ENCODE results near the gene GRHL3.

- TF ChIP-seq POLR2A (IDR thresholded peaks at IDR 0.05) (no peak), CTCF (IDR thresholded peaks at IDR 0.05) (no peak), POLR2AphosphoS5 (IDR thresholded peaks at IDR 0.05) (no peak), EP300 (IDR thresholded peaks at IDR 0.05; ENCODE audit: low read depth) (no peak)
Observed at GRCh38 chr1:24344090-24344742, 25.1 kb downstream of the GRHL3 start.

Data from transverse colon (tissue), 4 donors.